H1 (cell line): ENCODE results near the gene GTF2H1. TPM values are rescaled to one million over a fixed set of nuclear protein-coding genes. Genes with fewer than 3 reads are reported as not detected.

Experiments
- CTCF ChIA-PET: fragments of 300-600 bp; sonication (Branson Sonifier 250); formaldehyde crosslinking; loops from one replicate; lab custom pipeline; 2021; ENCODE audit not compliant: partially characterized antibody; lab: Charles Lee
- POLR2A ChIA-PET: fragments of 300-600 bp; sonication (Branson Sonifier 250); formaldehyde crosslinking; loops from one replicate; lab custom pipeline; 2021; ENCODE audit warnings: inconsistent platforms; ENCODE audit not compliant: partially characterized antibody; lab: Charles Lee
- DNase-seq, 2 experiments: peaks; one replicate each; pipeline versions ENCODE4 v3.0.0 to v3.0.0-alpha.2; 2010 to 2022; ENCODE audit warnings: low spot score in 2 of 2, low read depth in 1 of 2, mixed read lengths in 1 of 2
- FAIRE-seq: peaks from 2 replicates; lab custom pipeline; 2011; peaks lifted over from hg19 to GRCh38; lab: Jason Lieb, UNC
- H2AFZ ChIP-seq: 2 replicates; pipeline ENCODE4 v1.8.1; 2012; ENCODE audit warnings: low read length, inconsistent platforms
- H2AK5ac ChIP-seq: 2 replicates; pipeline ENCODE4 v1.6.1; 2013; ENCODE audit warnings: low read depth, low read length
- H2BK120ac ChIP-seq: replicated peaks from 2 replicates; pipeline ENCODE3; 2013; ENCODE audit warnings: low read depth, low read length, inconsistent platforms
- H2BK12ac ChIP-seq: 2 replicates; pipeline ENCODE4 v1.6.1; 2013; ENCODE audit warnings: low read depth, low read length
- H2BK15ac ChIP-seq: 2 replicates; pipeline ENCODE4 v1.6.1; 2013; ENCODE audit warnings: low read length
- H2BK20ac ChIP-seq: 2 replicates; pipeline ENCODE4 v1.6.1; 2013; ENCODE audit warnings: low read length
- H2BK5ac ChIP-seq: 2 replicates; pipeline ENCODE4 v1.6.1; 2013; ENCODE audit warnings: low read depth, low read length
- H3K14ac ChIP-seq: 2 replicates; pipeline ENCODE4 v1.6.1; 2013; ENCODE audit warnings: inconsistent platforms; ENCODE audit not compliant: insufficient read length
- H3K18ac ChIP-seq: 2 replicates; pipeline ENCODE4 v1.6.1; 2013; ENCODE audit warnings: low read length; ENCODE audit errors: extremely low read depth
- H3K23ac ChIP-seq: 2 replicates; pipeline ENCODE4 v1.6.1; 2013; ENCODE audit warnings: inconsistent platforms; ENCODE audit not compliant: insufficient read length
- H3K23me2 ChIP-seq: 2 replicates; pipeline ENCODE4 v1.6.1; 2013; ENCODE audit warnings: low read depth, low read length
- H3K27ac ChIP-seq: 2 replicates; pipeline ENCODE4 v1.6.1; 2011; ENCODE audit warnings: low read depth, low read length, inconsistent platforms
- H3K27me3 ChIP-seq, 4 experiments: replicated peaks in 1 of 4; 1 replicate in 1 of 4; 2 replicates in 3 of 4; pipeline versions ENCODE4 v1.6.1 to v1.8.1; 2011 to 2013; ENCODE audit warnings: low read length in 3 of 4, mild to moderate bottlenecking in 3 of 4, inconsistent platforms in 2 of 4, mixed read lengths in 2 of 4, moderate library complexity in 1 of 4; ENCODE audit not compliant: control insufficient read depth in 3 of 4, insufficient read depth in 3 of 4; ENCODE audit errors: extremely low read depth in 1 of 4
- H3K36me3 ChIP-seq, 4 experiments: 2 replicates each; pipeline versions ENCODE4 v1.6.1 to v1.8.1; 2011 to 2013; ENCODE audit warnings: mild to moderate bottlenecking in 4 of 4, low read length in 3 of 4, moderate library complexity in 2 of 4, control low read depth in 1 of 4, inconsistent platforms in 1 of 4; ENCODE audit not compliant: insufficient read depth in 4 of 4, control insufficient read depth in 2 of 4
- H3K4ac ChIP-seq: replicated peaks from 2 replicates; pipeline ENCODE3; 2013; ENCODE audit warnings: low read length, low read depth, mixed read lengths, inconsistent platforms; ENCODE audit not compliant: insufficient read length
- H3K4me1 ChIP-seq, 4 experiments: replicated peaks in 1 of 4; 1 replicate in 1 of 4; 2 replicates in 3 of 4; pipeline versions ENCODE4 v1.6.1 to v1.8.1; 2011 to 2013; ENCODE audit warnings: low read length in 3 of 4, inconsistent platforms in 2 of 4, mixed read lengths in 1 of 4; ENCODE audit not compliant: insufficient read depth in 4 of 4, control insufficient read depth in 3 of 4
- H3K4me2 ChIP-seq, 2 experiments: 2 replicates each; pipeline versions ENCODE4 v1.6.1 to v1.8.1; 2011 to 2013; ENCODE audit warnings: low read depth in 2 of 2, low read length in 2 of 2, control low read depth in 1 of 2, inconsistent platforms in 1 of 2, mild to moderate bottlenecking in 1 of 2; ENCODE audit not compliant: insufficient read depth in 1 of 2
- H3K4me3 ChIP-seq, 4 experiments: fragments of 200-600, 300-600 bp in 1 of 4; sonication (generic), shearing (Covaris generic), sonication (Bioruptor Twin) in 1 of 4; 2 replicates each; pipeline versions ENCODE4 v1.5.1 to v1.8.1; 2011 to 2016; ENCODE audit warnings: low read length in 4 of 4, low read depth in 3 of 4, control low read depth in 2 of 4, inconsistent platforms in 2 of 4, mild to moderate bottlenecking in 2 of 4, mixed read lengths in 1 of 4, moderate library complexity in 1 of 4; ENCODE audit not compliant: insufficient read depth in 2 of 4; ENCODE audit errors: extremely low read depth in 1 of 4
- H3K56ac ChIP-seq: replicated peaks from 2 replicates; pipeline ENCODE3; 2013; ENCODE audit warnings: low read depth, mild to moderate bottlenecking, mixed read lengths, low read length, inconsistent platforms; ENCODE audit not compliant: insufficient read length
- H3K79me1 ChIP-seq: 2 replicates; pipeline ENCODE4 v1.6.1; 2013; ENCODE audit warnings: low read depth, low read length, control low read depth
- H3K79me2 ChIP-seq, 2 experiments: 2 replicates each; pipeline versions ENCODE4 v1.6.1 to v1.8.1; 2012 to 2013; ENCODE audit warnings: low read length in 2 of 2, mild to moderate bottlenecking in 2 of 2, inconsistent platforms in 1 of 2; ENCODE audit not compliant: insufficient read depth in 2 of 2, control insufficient read depth in 1 of 2
- H3K9ac ChIP-seq, 4 experiments: replicated peaks in 1 of 4; 1 replicate in 1 of 4; 2 replicates in 3 of 4; pipeline versions ENCODE4 v1.6.1 to v1.8.1; 2011 to 2013; ENCODE audit warnings: low read depth in 3 of 4, low read length in 3 of 4, control low read depth in 2 of 4, mild to moderate bottlenecking in 2 of 4, moderate library complexity in 2 of 4, inconsistent platforms in 1 of 4; ENCODE audit errors: extremely low read depth in 1 of 4
- H3K9me3 ChIP-seq, 2 experiments: 2 replicates each; pipeline versions ENCODE4 v1.6.1 to v1.8.1; 2012 to 2013; ENCODE audit warnings: mild to moderate bottlenecking in 2 of 2, moderate library complexity in 2 of 2, control low read depth in 1 of 2, inconsistent platforms in 1 of 2, low read depth in 1 of 2, low read length in 1 of 2, mixed read lengths in 1 of 2; ENCODE audit not compliant: insufficient read depth in 2 of 2
- H4K20me1 ChIP-seq, 2 experiments: replicated peaks in 1 of 2; 2 replicates each; pipeline versions ENCODE3 to v1.8.1; 2011 to 2013; ENCODE audit warnings: inconsistent platforms in 2 of 2, low read length in 2 of 2, mild to moderate bottlenecking in 1 of 2; ENCODE audit not compliant: insufficient read depth in 2 of 2, control insufficient read depth in 1 of 2
- H4K5ac ChIP-seq: 2 replicates; pipeline ENCODE4 v1.6.1; 2013; ENCODE audit warnings: low read length, low read depth, mixed read lengths, inconsistent platforms; ENCODE audit not compliant: insufficient read length
- H4K8ac ChIP-seq: 2 replicates; pipeline ENCODE4 v1.8.0; 2013; ENCODE audit warnings: mild to moderate bottlenecking, moderate library complexity, low read length, inconsistent platforms; ENCODE audit not compliant: insufficient read depth; ENCODE audit errors: extremely low read depth
- H4K91ac ChIP-seq: replicated peaks from 2 replicates; pipeline ENCODE3; 2013; ENCODE audit warnings: low read length, mixed read lengths, inconsistent platforms; ENCODE audit not compliant: insufficient read length
- CBX5 ChIP-seq: fragments of 300-800, 300-1000 bp; sonication (generic); IDR thresholded peaks from 2 replicates; pipeline ENCODE4 v1.7.1; 2016; ENCODE audit warnings: antibody characterized with exemption, low read length, low read depth
- CEBPB ChIP-seq: IDR thresholded peaks from 2 replicates; pipeline ENCODE4 v1.6.1; 2012; ENCODE audit warnings: low read depth, low read length
- EGR1 ChIP-seq: IDR thresholded peaks from 2 replicates; pipeline ENCODE4 v1.6.1; 2011; ENCODE audit warnings: low read depth, low read length, borderline replicate concordance
- EZH2 ChIP-seq: fragments of 200-600 bp; sonication (generic); IDR thresholded peaks from 2 replicates; pipeline ENCODE4 v1.7.1; 2012; ENCODE audit warnings: low read depth, mild to moderate bottlenecking, moderate library complexity, low read length, inconsistent platforms; ENCODE audit not compliant: severe bottlenecking
- FOSL1 ChIP-seq: IDR thresholded peaks from 2 replicates; pipeline ENCODE4 v1.6.1; 2011; ENCODE audit warnings: mild to moderate bottlenecking, low read depth, low read length, moderate library complexity; ENCODE audit not compliant: insufficient read depth
- HDAC2 ChIP-seq, 2 experiments: fragments of 300-600 bp in 1 of 2; sonication (generic) in 1 of 2; IDR thresholded peaks; 2 replicates each; pipeline ENCODE4 v1.6.1; 2011 to 2012; ENCODE audit warnings: low read depth in 2 of 2, low read length in 2 of 2, mild to moderate bottlenecking in 2 of 2, moderate library complexity in 2 of 2, borderline replicate concordance in 1 of 2, inconsistent platforms in 1 of 2
- HDAC6 ChIP-seq: IDR thresholded peaks from one replicate; pipeline ENCODE4 v1.7.1; 2012; ENCODE audit warnings: low read depth, mild to moderate bottlenecking, inconsistent platforms, low read length, moderate library complexity
- KDM4A ChIP-seq: IDR thresholded peaks from one replicate; pipeline ENCODE4 v1.7.1; 2012; ENCODE audit warnings: low read depth, mild to moderate bottlenecking, moderate library complexity, low read length, inconsistent platforms; ENCODE audit not compliant: severe bottlenecking
- PHF8 ChIP-seq: fragments of 200-600 bp; sonication (generic); conservative IDR thresholded peaks from 2 replicates; pipeline ENCODE4 v1.7.1; 2012; ENCODE audit warnings: low read depth, mild to moderate bottlenecking, inconsistent platforms, low read length, moderate library complexity
- SRF ChIP-seq: IDR thresholded peaks from 2 replicates; pipeline ENCODE4 v1.6.1; 2011; ENCODE audit warnings: mild to moderate bottlenecking, low read depth, low read length, moderate library complexity
- SUZ12 ChIP-seq: fragments of 200-600 bp; sonication (generic); IDR thresholded peaks from 2 replicates; pipeline ENCODE4 v1.6.1; 2012; ENCODE audit warnings: mild to moderate bottlenecking, inconsistent platforms, low read length, moderate library complexity, mixed read lengths
- TBP ChIP-seq: IDR thresholded peaks from 2 replicates; pipeline ENCODE4 v1.6.1; 2011; ENCODE audit warnings: low read depth, low read length, improper control_type of control experiment
- YY1 ChIP-seq: IDR thresholded peaks from 2 replicates; pipeline ENCODE4 v1.6.1; 2011; ENCODE audit warnings: low read depth, mild to moderate bottlenecking, low read length
- whole genome bisulfite sequencing, 2 experiments: shearing (Covaris generic) in 1 of 2; methylation state at CpG; one replicate each; pipeline versions ENCODE4 v1.1.6 to v1.1.7; 2013 to 2015; ENCODE audit warnings: low lambda C conversion rate in 2 of 2, mixed read lengths in 2 of 2, inconsistent platforms in 1 of 2, low coverage in 1 of 2, missing lambda C conversion rate in 1 of 2; ENCODE audit not compliant: insufficient replicate concordance in 2 of 2, insufficient coverage in 1 of 2, insufficient read length in 1 of 2; ENCODE audit errors: extremely low coverage in 1 of 2, missing lambda C conversion rate in 1 of 2; 5-methylcytosine and 5-hydroxymethylcytosine counted together
- polyA plus RNA-seq, 7 experiments: library from polyadenylated mRNA; depleted of rRNA in 3 of 7; stranded (reverse) in 5 of 7; unstranded in 2 of 7; fragments of >200 nt in 5 of 7; fragments of 200-250 nt in 2 of 7; gene quantifications; 1 replicate in 5 of 7; 2 replicates in 1 of 7; 4 replicates in 1 of 7; pipeline versions ENCODE4 v1.2.1 to v1.2.3, GENCODE V29; 2011 to 2013; ENCODE audit warnings: missing spikeins in 2 of 7, mixed read lengths in 2 of 7
- total RNA-seq: library from RNA; stranded (reverse); fragmentation: NEBNext Ultra II Directional; extraction: Animal tissue kit (Norgen Biotek cat#: 25700); gene quantifications from 2 replicates; pipeline ENCODE4 v1.2.1, GENCODE V29; 2021

GTF2H1 gene
- total and polyA plus RNA-seq, 2 of the 8 experiments (the other 6 are each of a cell fraction or from before 2014, with no cell fraction given) = 9.1 to 26.3 TPM

DNA sequence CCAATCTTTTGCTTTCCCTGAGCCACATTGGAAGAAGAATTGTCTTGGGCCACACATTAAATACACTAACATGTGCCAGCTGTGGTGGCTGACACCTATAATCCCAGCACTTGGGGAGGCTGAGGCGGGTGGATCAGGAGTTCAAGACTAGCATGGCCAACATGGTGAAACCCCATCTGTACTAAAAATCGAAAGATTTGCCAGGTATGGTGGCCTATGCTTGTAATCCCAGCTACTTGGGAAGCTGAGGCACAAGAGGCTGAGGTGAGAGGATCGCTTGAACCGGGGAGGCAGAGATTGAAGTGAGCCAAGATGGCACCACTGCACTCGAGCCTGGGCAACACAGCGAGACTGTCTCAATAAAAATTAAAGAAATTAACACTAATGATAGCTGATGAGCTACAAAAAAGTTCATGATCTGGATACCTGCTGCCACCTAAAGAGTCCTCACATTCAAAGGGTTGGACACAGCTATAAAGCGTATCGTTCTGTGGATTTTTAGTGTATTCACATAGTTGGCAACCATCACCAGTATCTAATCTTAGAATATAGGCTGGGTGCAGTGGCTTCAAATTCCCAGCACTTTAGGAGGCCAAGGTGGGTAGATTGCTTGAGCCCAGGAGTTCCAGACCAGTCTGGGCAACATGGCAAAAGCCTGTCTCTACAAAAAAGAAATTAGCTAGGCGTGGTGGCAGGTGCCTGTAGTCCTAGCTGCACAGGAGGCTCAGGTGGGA is 86.4 kb downstream of the GTF2H1 start:
- H4K5ac ChIP-seq = no peak overlapping the region
- H3K4me3 ChIP-seq = no peak overlapping the region
- no peak overlapping the region for H3K27ac ChIP-seq
- no peak overlapping the region for H3K4ac ChIP-seq
- peaks cover 0 to 9% (median 5%) of the 10 kb centered on the region in 4 experiments; a peak in 4 of 7 replicates for H3K27me3 ChIP-seq
- POLR2A ChIA-PET = interaction anchor here (1.2 to 1.9 kb wide), 2 partner anchors 14 to 16 kb away, joined by 4 read pairs; partner anchors contain the start of gene LDHA
- no peak overlapping the region for H2BK20ac ChIP-seq
- H3K23ac ChIP-seq = no peak overlapping the region
- FAIRE-seq (no peak), DNase-seq (no peak)
- no peaks in the 10 kb centered on the region for H4K20me1 ChIP-seq
- H2BK5ac ChIP-seq = no peak overlapping the region
- 95% methylated on average over 9 of the region's 9 CpGs; no CpG with 5 or more reads in 1 of the 2 experiments for WGBS, 2 experiments
- no peak overlapping the region for H3K4me2 ChIP-seq
- no peak overlapping the region for H2AK5ac ChIP-seq
- H2AFZ ChIP-seq = no peak overlapping the region
- no peak overlapping the region for H3K56ac ChIP-seq
- no peaks in the 10 kb centered on the region for H3K23me2 ChIP-seq
- no peak overlapping the region for H3K14ac ChIP-seq
- H4K8ac ChIP-seq = no peak overlapping the region
- no peaks in the 10 kb centered on the region for H3K79me1 ChIP-seq
- H3K79me2 ChIP-seq = no peaks in the 10 kb centered on the region
- CTCF ChIA-PET = interaction anchor here (0.9 to 2.2 kb wide), 4 partner anchors 10 to 165 kb away, joined by 3 to 9 read pairs (median 4); no protein-coding TSS in a partner anchor
- H2BK12ac ChIP-seq = no peak overlapping the region
- no peak overlapping the region for H2BK15ac ChIP-seq
- peaks cover 7 to 45% (median 28%) of the 10 kb centered on the region in 4 experiments for H3K36me3 ChIP-seq
- H3K4me1 ChIP-seq = peaks cover 0 to 3% (median 0%) of the 10 kb centered on the region in 4 experiments; a peak in 2 of 7 replicates
- H3K9me3 ChIP-seq = no peaks in the 10 kb centered on the region
- no peak overlapping the region for H3K18ac ChIP-seq
- no peak overlapping the region for H4K91ac ChIP-seq
- no peak overlapping the region for H3K9ac ChIP-seq
- H2BK120ac ChIP-seq = no peak overlapping the region
- TF ChIP-seq HDAC6 (no peak), TBP (no peak), KDM4A (no peak), EGR1 (no peak), SUZ12 (no peak), FOSL1 (no peak), CBX5 (no peak), PHF8 (no peak), EZH2 (no peak), CEBPB (no peak), HDAC2 (IDR thresholded peaks at IDR 0.05; ENCODE audit: borderline replicate concordance in 1 of 2, low read depth in 2 of 2, low read length in 2 of 2) (no peak), YY1 (no peak), SRF (no peak)
